Smooth muscle cell of the umbilical artery (primary cell): ENCODE data around the gene KDM5D. TPM values are rescaled to one million over a fixed set of nuclear protein-coding genes. Genes with fewer than 3 reads are reported as not detected.

Experiments used
- total RNA-seq: library from RNA; depleted of rRNA; stranded (reverse); fragments of >200 nt; gene quantifications from 2 replicates; pipeline ENCODE4 v1.2.3, GENCODE V29; 2014

KDM5D gene
- total RNA-seq: 0.30 and 31.5 TPM in 2 replicates

GRCh38 chrY:19744381-19745378, at the start of gene KDM5D:
TSS of gene KDM5D (minus strand) at chrY:19744726. CDS start at chrY:19744534, 192 bp downstream.

